AG09309 (cell line): ENCODE measurements around the gene SEPTIN3.

Experiments used
- DNase-seq: peaks from one replicate; pipeline ENCODE4 v3.0.0-alpha.2; 2010; ENCODE audit warnings: low read depth
- H3K4me3 ChIP-seq: 2 replicates; pipeline ENCODE4 v1.5.1; 2011; ENCODE audit warnings: mild to moderate bottlenecking, low read depth, low read length, moderate library complexity; ENCODE audit not compliant: control insufficient read depth
- CTCF ChIP-seq: IDR thresholded peaks from 2 replicates; pipeline ENCODE4 v1.5.1; 2011; ENCODE audit warnings: mild to moderate bottlenecking, low read depth, low read length, inconsistent platforms; ENCODE audit not compliant: insufficient read depth, control insufficient read depth; ENCODE audit errors: missing control alignments

SEPTIN3 gene

GRCh38 chr22:41975299-41976069 lies 6.2 kb downstream of the SEPTIN3 start:
- no peak for DNase-seq
- no peak overlapping the region for H3K4me3 ChIP-seq
- TF ChIP-seq CTCF: no peak

- peak overlapping the region; percentile 27 for H3K4me3 ChIP-seq
- TF ChIP-seq CTCF: no peak
- DNase-seq: no peak
Measured at GRCh38 chr22:41976070-41976901, 7.0 kb downstream of the SEPTIN3 start.

GRCh38 chr22:41976961-41977566 lies 7.8 kb downstream of the SEPTIN3 start:
- no peak overlapping the region for H3K4me3 ChIP-seq
- DNase-seq: no peak
- TF ChIP-seq CTCF: no peak

- H3K4me3 ChIP-seq: no peak overlapping the region
- no peak for DNase-seq
- no peak for TF ChIP-seq CTCF
Measured at GRCh38 chr22:41978732-41979131, 9.5 kb downstream of the SEPTIN3 start.

- no peak for TF ChIP-seq CTCF
- H3K4me3 ChIP-seq: no peak overlapping the region
- DNase-seq: no peak
Measured at GRCh38 chr22:41979423-41980250, 10.4 kb downstream of the SEPTIN3 start.

- no peak overlapping the region for H3K4me3 ChIP-seq
- no peak for TF ChIP-seq CTCF
- DNase-seq: no peak
Measured at GRCh38 chr22:41982865-41983264, 13.6 kb downstream of the SEPTIN3 start.
